A549 (cell line): Measurements from ENCODE around the gene MTHFD2L. TPM values are rescaled to one million over a fixed set of nuclear protein-coding genes. Genes with fewer than 3 reads are reported as not detected.

Experiments used
- ATAC-seq, 2 experiments: fragments of 200-7000 bp in 1 of 2; fragments of >200 bp in 1 of 2; cut with Nextera tagmentation in 1 of 2; cut with Tn5 transposase in 1 of 2; 3 replicates each; pipeline versions ENCODE4 v1.8.0 to v1.9.1; 2018 to 2020; ENCODE audit warnings: mild to moderate bottlenecking in 1 of 2, moderate library complexity in 1 of 2
- CTCF ChIA-PET: fragments of 300-600 bp; sonication (Branson Sonifier 250); formaldehyde crosslinking; extraction: SDS; loops from one replicate; lab custom pipeline; 2021; ENCODE audit warnings: antibody characterized with exemption, inconsistent platforms; lab: Yijun Ruan, JAX
- POLR2A ChIA-PET: fragments of 350-600 bp; formaldehyde crosslinking; extraction: SDS; loops from one replicate; lab custom pipeline; 2021; ENCODE audit warnings: antibody characterized with exemption, inconsistent platforms; lab: Yijun Ruan, JAX
- DNase-seq, 2 experiments: peaks; one replicate each; pipeline versions ENCODE4 v3.0.0 to v3.0.0-alpha.2; 2011 to 2016; ENCODE audit warnings: low read depth in 1 of 2, low spot score in 1 of 2
- FAIRE-seq: peaks from 2 replicates; lab custom pipeline; 2011; peaks lifted over from hg19 to GRCh38; lab: Jason Lieb, UNC
- H3K27ac ChIP-seq, 2 experiments: fragments of >200 bp; sonication (Bioruptor Twin); formaldehyde crosslinking; 3 replicates each; pipeline ENCODE4 v1.5.1; 2016 to 2017
- H3K4me1 ChIP-seq: fragments of >200 bp; sonication (Bioruptor Twin); formaldehyde crosslinking; 3 replicates; pipeline ENCODE4 v1.6.1; 2016
- H3K4me2 ChIP-seq: fragments of >200 bp; sonication (Bioruptor Twin); formaldehyde crosslinking; 3 replicates; pipeline ENCODE4 v1.6.1; 2016
- H3K4me3 ChIP-seq: fragments of >200 bp; sonication (Bioruptor Twin); formaldehyde crosslinking; 3 replicates; pipeline ENCODE4 v1.5.1; 2016
- H3K9me3 ChIP-seq: fragments of >200 bp; sonication (Bioruptor Twin); formaldehyde crosslinking; 3 replicates; pipeline ENCODE4 v1.6.1; 2016
- CBX8 ChIP-seq: fragments of 200-600 bp; sonication (generic); IDR thresholded peaks from 2 replicates; pipeline ENCODE4 v1.6.1; 2016
- EHF ChIP-seq: fragments of 250-450 bp; sonication (Bioruptor Pico); IDR thresholded peaks from 2 replicates; pipeline ENCODE4 v1.5.0; 2020; ENCODE audit warnings: mild to moderate bottlenecking
- ESRRA ChIP-seq: fragments of 150-350 bp; IDR thresholded peaks from 2 replicates; pipeline ENCODE4 v1.6.1; 2014; ENCODE audit warnings: mild to moderate bottlenecking, low read length, borderline replicate concordance
- FOSB ChIP-seq: fragments of 250-450 bp; sonication (Bioruptor Pico); IDR thresholded peaks from 2 replicates; pipeline ENCODE4 v1.5.0; 2020; ENCODE audit warnings: mild to moderate bottlenecking, moderate library complexity
- GATA3 ChIP-seq: IDR thresholded peaks from 2 replicates; pipeline ENCODE4 v1.6.1; 2012; ENCODE audit warnings: borderline replicate concordance
- HDAC2 ChIP-seq: fragments of 200-600 bp; sonication (generic); IDR thresholded peaks from 2 replicates; pipeline ENCODE4 v1.6.1; 2016
- JUN ChIP-seq, 2 experiments: fragments of >200 bp; sonication (Bioruptor Twin); formaldehyde crosslinking; IDR thresholded peaks; 2 replicates in 1 of 2; 3 replicates in 1 of 2; pipeline ENCODE4 v1.6.1; 2016 to 2017
- KDM1A ChIP-seq: fragments of 200-600 bp; sonication (generic); IDR thresholded peaks from 2 replicates; pipeline ENCODE4 v1.6.1; 2016; ENCODE audit warnings: low read depth, mild to moderate bottlenecking
- MAFK ChIP-seq: fragments of 450-650 bp; IDR thresholded peaks from 2 replicates; pipeline ENCODE4 v1.6.1; 2014; ENCODE audit not compliant: partially characterized antibody
- MYC ChIP-seq: IDR thresholded peaks from 2 replicates; pipeline ENCODE4 v1.6.1; 2012; ENCODE audit warnings: mild to moderate bottlenecking, inconsistent platforms, low read length, improper control_type of control experiment, borderline replicate concordance
- NFE2L2 ChIP-seq: fragments of 150-350 bp; conservative IDR thresholded peaks from 2 replicates; pipeline ENCODE4 v1.6.1; 2014; ENCODE audit warnings: low read length
- NPAS2 ChIP-seq: fragments of 250-450 bp; sonication (Bioruptor Pico); IDR thresholded peaks from 2 replicates; pipeline ENCODE4 v1.8.0; 2022; ENCODE audit warnings: mild to moderate bottlenecking, moderate library complexity, borderline replicate concordance
- POLR2A ChIP-seq: IDR thresholded peaks from 2 replicates; pipeline ENCODE4 v1.6.1; 2012; ENCODE audit warnings: mild to moderate bottlenecking, low read length
- RFX5 ChIP-seq: fragments of 450-650 bp; IDR thresholded peaks from 2 replicates; pipeline ENCODE4 v1.7.1; 2014; ENCODE audit warnings: antibody characterized with exemption, mild to moderate bottlenecking, moderate library complexity
- RNF2 ChIP-seq: fragments of 200-600 bp; sonication (generic); IDR thresholded peaks from 2 replicates; pipeline ENCODE4 v1.6.1; 2016; ENCODE audit warnings: low read depth, mild to moderate bottlenecking, antibody characterized with exemption, moderate library complexity, borderline replicate concordance
- TFCP2L1 ChIP-seq: fragments of 250-450 bp; sonication (Bioruptor Pico); IDR thresholded peaks from 2 replicates; pipeline ENCODE4 v1.5.0; 2021; ENCODE audit warnings: mild to moderate bottlenecking
- TP53 ChIP-seq: fragments of 250-450 bp; sonication (Bioruptor Pico); IDR thresholded peaks from 2 replicates; pipeline ENCODE4 v1.5.0; 2021; ENCODE audit warnings: mild to moderate bottlenecking, moderate library complexity
- ZFP36 ChIP-seq: fragments of 450-650 bp; IDR thresholded peaks from 2 replicates; pipeline ENCODE4 v1.6.1; 2014; ENCODE audit warnings: borderline replicate concordance; ENCODE audit not compliant: partially characterized antibody
- WGBS: methylation state at CpG from one replicate; pipeline ENCODE4 v1.1.6; 2017; ENCODE audit errors: missing lambda C conversion rate; 5-methylcytosine and 5-hydroxymethylcytosine counted together
- polyA plus RNA-seq, 4 experiments: library from polyadenylated mRNA; depleted of rRNA in 3 of 4; stranded (reverse); fragments of >200 nt; fragmentation: RNase III in 1 of 4; extraction: RNeasy Plus Mini Kit Qiagen cat#74134 plus additional on column Dnase treatment in 1 of 4; gene quantifications; 2 replicates in 3 of 4; 3 replicates in 1 of 4; pipeline ENCODE4 v1.2.3, GENCODE V29; 2011 to 2017
- TF ChIP-seq, protein P1 (sequence below): fragments of 250-450 bp; sonication (Bioruptor Pico); IDR thresholded peaks from 2 replicates; pipeline ENCODE4 v1.5.0; 2020; ENCODE audit warnings: low read depth, mild to moderate bottlenecking, moderate library complexity
- TF ChIP-seq, protein P2 (sequence below): IDR thresholded peaks from 2 replicates; pipeline ENCODE4 v1.6.1; 2012; ENCODE audit warnings: low read depth, borderline replicate concordance
- TF ChIP-seq, protein P3 (sequence below): fragments of >200 bp; sonication (Bioruptor Twin); formaldehyde crosslinking; IDR thresholded peaks from 2 replicates; pipeline ENCODE4 v1.6.1; 2016
- TF ChIP-seq, protein P4 (sequence below): IDR thresholded peaks from 2 replicates; pipeline ENCODE4 v1.6.1; 2012
- TF ChIP-seq, protein P5 (sequence below): fragments of 150-350 bp; IDR thresholded peaks from 2 replicates; pipeline ENCODE4 v1.6.1; 2014; ENCODE audit warnings: low read depth, mild to moderate bottlenecking, low read length
- TF ChIP-seq, protein P6 (sequence below): fragments of 450-650 bp; IDR thresholded peaks from 2 replicates; pipeline ENCODE4 v1.6.1; 2014; ENCODE audit warnings: antibody characterized with exemption
- TF ChIP-seq, protein P7 (sequence below): fragments of >200 bp; sonication (Bioruptor Twin); formaldehyde crosslinking; IDR thresholded peaks from 3 replicates; pipeline ENCODE4 v1.6.1; 2016

MTHFD2L gene
- polyA plus RNA-seq, 2 of the 4 experiments (the other 2 are of a cell fraction): 8.5 to 19.3 TPM

DNA sequence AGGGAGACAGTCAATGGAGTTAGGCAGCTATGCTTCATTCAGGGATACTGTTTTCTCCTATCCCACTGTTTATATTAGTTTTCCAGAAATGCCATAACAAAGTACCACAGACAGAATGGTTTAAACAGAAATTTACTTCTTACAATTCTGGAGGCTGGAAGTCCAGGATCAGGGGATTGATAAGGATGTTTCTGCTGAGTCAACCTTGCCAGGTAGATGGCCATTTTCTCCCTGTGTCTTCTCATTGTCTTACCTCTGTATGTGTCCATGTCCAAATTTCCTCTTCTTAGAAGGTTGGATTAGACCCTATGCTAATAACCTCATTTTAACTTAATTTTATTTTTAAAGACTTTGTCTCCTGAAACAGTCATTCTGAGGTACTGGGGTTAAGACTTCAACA lies 129.9 kb downstream of the MTHFD2L start:
- Histone ChIP-seq H3K4me2 (no peak overlapping the region), H3K27ac (no peak overlapping the region), H3K9me3 (no peaks in the 10 kb centered on the region), H3K4me3 (no peak overlapping the region), H3K4me1 (peaks cover 16% of the 10 kb centered on the region; the same call in 2 of the 3 replicates)
- TF ChIP-seq MAFK (peak; percentile 19), EHF (CRISPR knock-in tag) (no peak), ZFP36 (no peak)
- ChIA-PET POLR2A (no interaction called here), CTCF (no interaction called here)
- no peak for FAIRE-seq
- no peak for ATAC-seq
- no peak for DNase-seq

DNA sequence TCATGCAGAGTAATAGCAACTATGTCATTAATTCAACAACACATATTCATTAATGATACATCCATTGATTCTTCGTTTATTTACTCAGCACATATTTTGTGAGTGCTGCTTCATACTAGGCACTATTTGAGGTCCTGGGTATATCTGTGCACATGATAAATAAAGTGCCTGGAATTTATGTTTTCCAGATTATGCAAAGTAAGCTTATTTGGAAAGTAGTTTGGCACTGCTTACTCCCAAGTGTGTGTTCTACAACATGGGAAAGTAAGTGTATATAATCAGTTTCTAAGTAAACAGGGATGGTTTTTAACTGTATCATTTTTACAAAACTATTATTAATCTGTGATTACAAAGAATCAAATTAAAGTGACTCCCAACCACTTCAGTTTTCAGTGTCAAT lies 133.6 kb downstream of the MTHFD2L start:
- H3K4me2 ChIP-seq: no peak overlapping the region
- FAIRE-seq (no peak), DNase-seq (no peak), ATAC-seq (no peak)
- H3K4me1 ChIP-seq: no peaks in the 10 kb centered on the region
- H3K27ac ChIP-seq: no peak overlapping the region
- H3K4me3 ChIP-seq: no peak overlapping the region
- no peaks in the 10 kb centered on the region for H3K9me3 ChIP-seq
- ChIA-PET CTCF (interaction anchor here (0.8 kb wide), 1 partner anchor 30 kb away, joined by 3 read pairs; no protein-coding TSS in a partner anchor), POLR2A (no interaction called here)
- WGBS: 86% methylated on average over 1 of the region's 1 CpG
- TF ChIP-seq CBX8: no peak
- no peak for TF ChIP-seq ESRRA
- TF ChIP-seq, protein P1, sequence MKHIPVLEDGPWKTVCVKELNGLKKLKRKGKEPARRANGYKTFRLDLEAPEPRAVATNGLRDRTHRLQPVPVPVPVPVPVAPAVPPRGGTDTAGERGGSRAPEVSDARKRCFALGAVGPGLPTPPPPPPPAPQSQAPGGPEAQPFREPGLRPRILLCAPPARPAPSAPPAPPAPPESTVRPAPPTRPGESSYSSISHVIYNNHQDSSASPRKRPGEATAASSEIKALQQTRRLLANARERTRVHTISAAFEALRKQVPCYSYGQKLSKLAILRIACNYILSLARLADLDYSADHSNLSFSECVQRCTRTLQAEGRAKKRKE (CRISPR knock-in tag): no peak
- TF ChIP-seq RFX5: no peak
- TF ChIP-seq, protein P2, sequence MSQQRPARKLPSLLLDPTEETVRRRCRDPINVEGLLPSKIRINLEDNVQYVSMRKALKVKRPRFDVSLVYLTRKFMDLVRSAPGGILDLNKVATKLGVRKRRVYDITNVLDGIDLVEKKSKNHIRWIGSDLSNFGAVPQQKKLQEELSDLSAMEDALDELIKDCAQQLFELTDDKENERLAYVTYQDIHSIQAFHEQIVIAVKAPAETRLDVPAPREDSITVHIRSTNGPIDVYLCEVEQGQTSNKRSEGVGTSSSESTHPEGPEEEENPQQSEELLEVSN: no peak
- TF ChIP-seq EHF (CRISPR knock-in tag): no peak
- TF ChIP-seq MAFK: peak; percentile 65
- TF ChIP-seq GATA3: no peak

DNA sequence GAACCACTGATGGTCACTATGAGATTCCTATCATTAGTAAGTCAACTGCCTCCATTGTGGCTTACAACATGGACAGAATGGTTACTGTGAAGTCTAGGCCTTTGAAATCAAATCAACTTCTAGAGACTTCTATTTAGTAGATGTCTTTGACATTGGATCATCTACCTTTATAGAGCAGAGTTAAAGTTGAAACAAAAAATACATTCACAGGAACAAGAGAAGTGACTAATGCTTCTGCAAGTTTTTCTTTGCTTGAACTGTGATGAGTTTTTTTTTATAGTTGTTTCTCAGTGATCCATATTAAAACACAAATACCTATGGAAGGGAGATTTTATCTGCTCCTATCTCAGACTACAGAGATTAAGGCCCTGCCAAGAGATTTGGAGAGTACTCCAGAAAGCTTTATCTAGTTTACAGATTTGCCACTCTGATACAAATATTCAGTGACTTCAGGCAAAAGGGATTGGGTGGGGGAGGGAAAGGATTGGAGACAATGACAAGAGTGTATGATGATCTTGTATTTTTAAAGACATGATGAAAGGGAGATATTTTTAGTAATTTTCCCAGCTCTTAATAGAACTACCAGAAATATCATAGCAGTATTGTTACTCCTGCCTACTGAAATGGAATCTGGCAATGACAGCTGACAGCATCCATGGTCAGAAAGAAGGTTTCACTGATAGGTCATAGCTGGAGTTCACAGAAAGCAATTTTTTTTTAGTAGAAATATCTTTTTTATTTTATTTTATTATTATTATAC lies 134.4 kb downstream of the MTHFD2L start:
- ATAC-seq (no peak), FAIRE-seq (no peak), DNase-seq (no peak)
- no peaks in the 10 kb centered on the region for H3K4me1 ChIP-seq
- H3K4me3 ChIP-seq: no peak overlapping the region
- CTCF ChIA-PET: interaction anchor here (0.8 kb wide), 1 partner anchor 27 kb away, joined by 3 read pairs; no protein-coding TSS in a partner anchor
- TF ChIP-seq JUN (IDR thresholded peaks at IDR 0.05) (no peak), HDAC2 (no peak)
- no peak overlapping the region for H3K27ac ChIP-seq
- no peak overlapping the region for H3K4me2 ChIP-seq
- POLR2A ChIA-PET: no interaction called here
- H3K9me3 ChIP-seq: no peaks in the 10 kb centered on the region

DNA sequence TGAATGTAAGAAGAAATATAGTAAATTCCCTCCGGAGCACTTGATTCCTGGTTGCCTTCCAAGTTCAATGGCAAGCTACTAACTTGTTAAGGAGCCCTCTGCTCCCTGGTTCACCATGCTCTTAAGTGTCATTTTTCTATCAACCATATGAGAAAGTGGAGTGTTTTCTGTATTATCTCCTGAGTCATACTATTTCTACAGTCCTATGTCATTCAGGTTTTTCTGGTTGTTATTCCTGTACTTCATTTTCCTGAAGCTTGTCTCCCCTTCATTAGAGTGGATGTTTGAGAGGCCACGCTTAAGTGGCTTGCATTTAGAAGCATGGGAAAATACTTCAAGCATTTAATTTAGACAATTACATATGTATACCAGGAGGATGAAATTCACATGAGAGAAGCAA lies 135.6 kb downstream of the MTHFD2L start:
- ChIA-PET CTCF (no interaction called here), POLR2A (no interaction called here)
- 89% methylated on average over 2 of the region's 2 CpGs for WGBS
- DNase-seq (no peak), ATAC-seq (no peak), FAIRE-seq (no peak)
- Histone ChIP-seq H3K4me1 (no peaks in the 10 kb centered on the region), H3K27ac (no peak overlapping the region), H3K9me3 (no peaks in the 10 kb centered on the region), H3K4me3 (no peak overlapping the region), H3K4me2 (no peak overlapping the region)
- no peak for TF ChIP-seq NFE2L2
- no peak for TF ChIP-seq FOSB
- TF ChIP-seq, protein P3, sequence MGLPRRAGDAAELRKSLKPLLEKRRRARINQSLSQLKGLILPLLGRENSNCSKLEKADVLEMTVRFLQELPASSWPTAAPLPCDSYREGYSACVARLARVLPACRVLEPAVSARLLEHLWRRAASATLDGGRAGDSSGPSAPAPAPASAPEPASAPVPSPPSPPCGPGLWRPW: no peak
- no peak for TF ChIP-seq POLR2A
- no peak for TF ChIP-seq TP53 (CRISPR knock-in tag)
- TF ChIP-seq, protein P4, sequence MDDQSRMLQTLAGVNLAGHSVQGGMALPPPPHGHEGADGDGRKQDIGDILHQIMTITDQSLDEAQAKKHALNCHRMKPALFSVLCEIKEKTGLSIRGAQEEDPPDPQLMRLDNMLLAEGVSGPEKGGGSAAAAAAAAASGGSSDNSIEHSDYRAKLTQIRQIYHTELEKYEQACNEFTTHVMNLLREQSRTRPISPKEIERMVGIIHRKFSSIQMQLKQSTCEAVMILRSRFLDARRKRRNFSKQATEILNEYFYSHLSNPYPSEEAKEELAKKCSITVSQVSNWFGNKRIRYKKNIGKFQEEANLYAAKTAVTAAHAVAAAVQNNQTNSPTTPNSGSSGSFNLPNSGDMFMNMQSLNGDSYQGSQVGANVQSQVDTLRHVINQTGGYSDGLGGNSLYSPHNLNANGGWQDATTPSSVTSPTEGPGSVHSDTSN: no peak
- no peak for TF ChIP-seq GATA3
- no peak for TF ChIP-seq KDM1A
- TF ChIP-seq, protein P5, sequence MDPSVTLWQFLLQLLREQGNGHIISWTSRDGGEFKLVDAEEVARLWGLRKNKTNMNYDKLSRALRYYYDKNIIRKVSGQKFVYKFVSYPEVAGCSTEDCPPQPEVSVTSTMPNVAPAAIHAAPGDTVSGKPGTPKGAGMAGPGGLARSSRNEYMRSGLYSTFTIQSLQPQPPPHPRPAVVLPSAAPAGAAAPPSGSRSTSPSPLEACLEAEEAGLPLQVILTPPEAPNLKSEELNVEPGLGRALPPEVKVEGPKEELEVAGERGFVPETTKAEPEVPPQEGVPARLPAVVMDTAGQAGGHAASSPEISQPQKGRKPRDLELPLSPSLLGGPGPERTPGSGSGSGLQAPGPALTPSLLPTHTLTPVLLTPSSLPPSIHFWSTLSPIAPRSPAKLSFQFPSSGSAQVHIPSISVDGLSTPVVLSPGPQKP: no peak
- TF ChIP-seq RNF2: no peak
- TF ChIP-seq NPAS2 (CRISPR knock-in tag): no peak
- TF ChIP-seq, protein P6, sequence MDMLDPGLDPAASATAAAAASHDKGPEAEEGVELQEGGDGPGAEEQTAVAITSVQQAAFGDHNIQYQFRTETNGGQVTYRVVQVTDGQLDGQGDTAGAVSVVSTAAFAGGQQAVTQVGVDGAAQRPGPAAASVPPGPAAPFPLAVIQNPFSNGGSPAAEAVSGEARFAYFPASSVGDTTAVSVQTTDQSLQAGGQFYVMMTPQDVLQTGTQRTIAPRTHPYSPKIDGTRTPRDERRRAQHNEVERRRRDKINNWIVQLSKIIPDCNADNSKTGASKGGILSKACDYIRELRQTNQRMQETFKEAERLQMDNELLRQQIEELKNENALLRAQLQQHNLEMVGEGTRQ: no peak
- no peak for TF ChIP-seq HDAC2
- TF ChIP-seq, protein P7, sequence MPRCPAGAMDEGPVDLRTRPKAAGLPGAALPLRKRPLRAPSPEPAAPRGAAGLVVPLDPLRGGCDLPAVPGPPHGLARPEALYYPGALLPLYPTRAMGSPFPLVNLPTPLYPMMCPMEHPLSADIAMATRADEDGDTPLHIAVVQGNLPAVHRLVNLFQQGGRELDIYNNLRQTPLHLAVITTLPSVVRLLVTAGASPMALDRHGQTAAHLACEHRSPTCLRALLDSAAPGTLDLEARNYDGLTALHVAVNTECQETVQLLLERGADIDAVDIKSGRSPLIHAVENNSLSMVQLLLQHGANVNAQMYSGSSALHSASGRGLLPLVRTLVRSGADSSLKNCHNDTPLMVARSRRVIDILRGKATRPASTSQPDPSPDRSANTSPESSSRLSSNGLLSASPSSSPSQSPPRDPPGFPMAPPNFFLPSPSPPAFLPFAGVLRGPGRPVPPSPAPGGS: no peak
- TF ChIP-seq MYC: no peak
- TF ChIP-seq EHF (CRISPR knock-in tag): no peak
- no peak for TF ChIP-seq TFCP2L1 (CRISPR knock-in tag)
